ENCODE measurements around the gene LRRC38.
A peak's percentile ranks its signal among the peaks of the same experiment; 100 is the strongest.
"Not testable (repeated sequence)": the region's sequence is repeated elsewhere in the genome, so short reads cannot be mapped to it uniquely, and the experiment has no call there.

LRRC38 gene

GRCh38 chr1:13513895-13514546 is at the start of gene LRRC38:
Gene LRRC38, minus strand, starts transcription at chr1:13514003. Its CDS starts 410 bp downstream, at chr1:13513593.
- peak; percentile 68 for DNase-seq (ENCODE audit: low spot score)

DNA sequence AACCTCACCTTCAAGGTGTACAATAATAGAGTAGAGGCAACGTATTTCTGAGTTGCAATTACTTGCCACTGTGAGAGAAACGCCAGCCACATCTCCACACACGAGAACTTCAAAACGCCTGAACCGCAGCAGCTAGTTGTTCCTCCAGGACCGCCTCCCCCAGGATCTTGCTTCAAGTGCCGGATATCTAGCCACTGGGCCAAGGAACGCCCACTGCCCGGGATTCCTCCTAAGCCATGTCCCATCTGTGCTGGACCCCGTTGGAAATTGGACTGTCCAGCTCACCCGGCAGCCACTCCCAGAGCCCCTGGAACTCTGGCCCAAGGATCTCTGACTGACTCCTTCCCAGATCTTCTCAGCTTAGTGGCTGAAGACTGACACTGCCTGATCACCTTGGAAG is 49.2 kb upstream of the LRRC38 start:
- DNase-seq (ENCODE audit: low spot score), result not testable (repeated sequence)

DNA sequence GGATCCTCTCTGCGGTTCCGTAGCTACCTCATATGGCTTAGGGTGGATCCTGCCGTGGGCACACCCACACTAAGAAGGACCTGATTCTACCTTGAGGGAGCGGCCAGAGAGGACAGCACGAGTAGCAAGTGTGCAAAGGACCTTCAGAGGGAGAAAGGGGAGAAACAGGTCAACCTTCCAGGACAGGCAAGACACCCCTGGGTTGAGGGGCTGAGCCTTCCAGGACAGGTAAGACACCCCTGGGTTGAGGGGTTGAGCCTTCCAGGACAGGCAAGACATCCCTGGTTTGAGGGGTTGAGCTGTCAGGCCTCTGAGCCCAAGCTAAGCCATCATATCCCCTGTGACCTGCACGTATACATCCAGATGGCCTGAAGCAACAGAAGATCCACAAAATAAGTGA is 46.7 kb upstream of the LRRC38 start:
- DNase-seq (ENCODE audit: low spot score), result no peak

DNA sequence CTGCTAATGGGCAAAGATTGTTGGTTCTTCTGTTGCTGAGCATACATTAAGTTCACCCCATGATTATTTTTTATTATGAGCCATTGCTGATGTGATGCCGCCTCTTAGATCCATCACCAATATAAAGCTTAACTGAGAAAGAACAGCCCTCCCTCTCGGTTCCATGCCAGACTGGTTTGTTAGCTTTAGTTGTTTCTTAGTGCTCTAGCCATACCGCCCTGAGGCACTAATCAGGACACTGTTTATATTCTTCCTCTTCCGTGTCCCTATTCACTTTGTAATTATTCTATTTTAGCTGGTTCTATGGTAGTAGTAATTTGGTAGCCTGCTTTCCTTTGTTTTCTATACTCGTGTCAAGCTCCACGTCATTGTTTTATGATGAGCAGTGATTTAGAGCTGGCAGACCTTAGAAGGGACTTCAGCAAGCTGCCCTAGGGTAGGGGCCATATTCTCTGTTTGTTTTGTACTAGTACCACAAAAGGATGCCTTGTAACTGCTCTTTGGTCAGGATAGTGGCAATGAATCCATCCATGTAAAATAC is 42.5 kb upstream of the LRRC38 start:
- DNase-seq (ENCODE audit: low spot score), result no peak

GRCh38 chr1:13554798-13555197 is 41.0 kb upstream of the LRRC38 start:
- DNase-seq (ENCODE audit: low spot score), result no peak

DNA sequence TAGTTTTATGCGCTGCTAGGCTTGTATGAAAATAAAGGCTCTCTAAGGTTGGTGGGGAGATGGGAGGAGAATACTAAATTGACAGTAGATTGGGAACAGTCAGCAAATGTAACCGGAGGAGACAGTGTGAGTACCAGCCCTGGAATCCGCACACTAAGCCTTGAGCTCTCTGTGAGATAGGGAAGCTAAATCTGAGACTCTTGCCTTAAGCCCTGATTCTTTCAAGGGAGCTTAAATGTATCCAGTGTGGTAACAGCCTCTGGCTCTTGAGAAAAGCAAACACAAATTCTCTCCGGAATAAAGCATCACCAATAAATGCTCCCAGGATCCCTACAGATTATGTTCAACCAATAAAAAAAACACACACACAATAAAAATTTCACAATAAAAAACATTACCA is 36.9 kb upstream of the LRRC38 start:
- no peak for DNase-seq (ENCODE audit: low spot score)

DNA sequence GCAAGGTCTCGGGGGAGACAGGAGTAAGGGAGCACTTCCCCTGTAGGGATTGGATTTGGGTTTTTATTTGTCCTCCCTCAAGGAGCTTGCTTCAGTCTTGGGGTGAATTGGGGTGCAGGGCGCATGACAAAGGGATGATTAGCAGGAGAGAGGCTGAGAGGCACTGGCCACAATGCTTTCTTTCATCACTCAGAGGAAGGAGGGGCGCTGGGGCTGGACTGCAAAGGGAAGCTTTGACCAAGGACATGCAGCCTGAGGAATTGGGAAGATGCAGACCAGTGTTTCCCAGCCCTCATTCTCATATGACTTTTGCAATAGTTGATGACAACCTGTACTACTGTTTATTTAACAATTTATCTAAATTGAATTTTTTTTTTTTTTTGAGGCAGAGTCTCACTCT is 35.7 kb upstream of the LRRC38 start:
- no peak for DNase-seq (ENCODE audit: low spot score)

GRCh38 chr1:13549021-13549420 is 35.2 kb upstream of the LRRC38 start:
- DNase-seq (ENCODE audit: low spot score), result no peak

- no peak for DNase-seq (ENCODE audit: low spot score)
These were observed 34.5 kb upstream of the LRRC38 start for GRCh38 chr1:13548281-13548680.

DNA sequence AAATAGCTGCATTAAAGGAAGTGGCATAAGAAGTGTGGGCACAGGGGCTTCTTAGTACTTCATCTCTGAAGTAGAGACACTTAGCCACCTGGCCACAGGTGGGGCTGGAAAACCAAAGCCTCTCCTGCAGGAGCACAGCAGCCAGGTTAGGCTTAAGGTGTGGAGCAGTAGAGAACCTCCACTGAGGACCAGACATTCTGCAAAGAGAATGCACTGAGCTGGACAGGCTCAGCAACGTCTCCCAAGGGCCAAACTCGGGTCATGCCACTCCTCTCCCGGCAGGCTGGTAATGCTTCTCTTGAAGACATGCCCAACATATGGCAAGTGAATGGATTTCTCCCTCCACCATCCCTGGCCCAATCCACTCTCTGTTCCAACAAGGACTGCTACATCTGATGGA is 33.0 kb upstream of the LRRC38 start:
- DNase-seq (ENCODE audit: low spot score), result no peak

- no peak for DNase-seq (ENCODE audit: low spot score)
These were observed 30.4 kb upstream of the LRRC38 start for GRCh38 chr1:13544221-13544556.

DNA sequence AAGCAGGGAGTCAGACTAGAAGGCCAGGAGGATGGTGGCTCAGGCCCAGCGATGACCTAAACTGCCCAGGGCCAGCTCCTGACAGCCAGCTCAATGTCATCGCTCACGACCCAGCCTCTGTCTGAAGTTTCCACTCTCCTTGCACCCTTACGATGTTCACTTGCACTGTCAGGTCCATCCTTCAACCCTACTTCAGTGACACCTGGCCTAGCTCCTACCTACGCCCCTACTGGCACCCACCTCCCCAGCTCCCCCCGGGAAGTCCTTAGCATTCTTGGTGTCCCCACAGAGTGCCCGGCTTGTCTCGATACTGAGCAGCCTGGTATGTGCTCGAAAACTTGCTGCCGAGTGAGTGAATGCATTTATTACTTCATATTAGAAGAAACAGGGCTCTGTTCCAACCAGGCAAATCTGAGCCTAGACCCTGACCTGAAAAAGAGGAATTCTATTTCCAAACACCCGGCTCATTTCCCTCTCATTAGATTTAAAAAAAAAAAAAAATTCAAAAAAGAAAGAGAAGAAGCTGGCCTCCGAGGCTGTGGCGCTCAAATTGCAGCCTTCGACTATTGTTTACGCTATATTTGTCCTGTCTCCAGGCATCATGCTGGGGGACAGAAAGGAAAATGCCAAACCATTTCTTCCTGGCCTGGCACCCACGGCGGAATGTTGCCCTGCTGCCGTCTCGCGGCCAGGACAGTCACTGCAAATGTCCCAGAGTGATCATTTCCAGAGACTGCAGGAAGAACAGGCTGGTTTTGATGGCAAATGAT is 29.8 kb upstream of the LRRC38 start:
- DNase-seq (ENCODE audit: low spot score), result peak; percentile 46

GRCh38 chr1:13541435-13542215 is 27.8 kb upstream of the LRRC38 start:
- no peak for DNase-seq (ENCODE audit: low spot score)

DNA sequence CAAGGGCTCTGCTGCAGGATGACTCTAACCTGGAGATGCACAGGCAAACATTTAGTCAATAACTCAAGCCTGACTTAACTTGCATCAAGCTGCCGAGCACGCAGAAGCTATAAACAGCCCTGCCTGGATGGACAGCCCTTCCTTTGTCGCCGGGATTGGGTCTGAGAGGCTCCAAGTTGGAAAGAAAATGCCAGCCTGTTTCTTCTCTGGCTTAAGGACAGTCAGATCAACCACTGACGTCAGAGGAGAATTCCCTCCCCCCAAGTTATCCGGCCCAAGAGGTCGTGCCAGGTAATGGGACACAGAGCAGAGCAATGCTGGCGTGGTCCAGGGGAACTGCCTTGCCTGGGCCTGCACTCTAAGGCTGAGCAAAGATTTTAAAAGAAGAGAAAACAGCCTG is 27.1 kb upstream of the LRRC38 start:
- no peak for DNase-seq (ENCODE audit: low spot score)

- no peak for DNase-seq (ENCODE audit: low spot score)
These were observed 25.9 kb upstream of the LRRC38 start for GRCh38 chr1:13539683-13540082.

- DNase-seq (ENCODE audit: low spot score), result no peak
These were observed 25.0 kb upstream of the LRRC38 start for GRCh38 chr1:13538832-13539231.

- DNase-seq (ENCODE audit: low spot score), result no peak
These were observed 22.8 kb upstream of the LRRC38 start for GRCh38 chr1:13536571-13536970.

GRCh38 chr1:13535227-13535626 is 21.4 kb upstream of the LRRC38 start:
- DNase-seq (ENCODE audit: low spot score), result no peak

- DNase-seq (ENCODE audit: low spot score), result no peak
These were observed 14.5 kb upstream of the LRRC38 start for GRCh38 chr1:13528320-13528719.

DNA sequence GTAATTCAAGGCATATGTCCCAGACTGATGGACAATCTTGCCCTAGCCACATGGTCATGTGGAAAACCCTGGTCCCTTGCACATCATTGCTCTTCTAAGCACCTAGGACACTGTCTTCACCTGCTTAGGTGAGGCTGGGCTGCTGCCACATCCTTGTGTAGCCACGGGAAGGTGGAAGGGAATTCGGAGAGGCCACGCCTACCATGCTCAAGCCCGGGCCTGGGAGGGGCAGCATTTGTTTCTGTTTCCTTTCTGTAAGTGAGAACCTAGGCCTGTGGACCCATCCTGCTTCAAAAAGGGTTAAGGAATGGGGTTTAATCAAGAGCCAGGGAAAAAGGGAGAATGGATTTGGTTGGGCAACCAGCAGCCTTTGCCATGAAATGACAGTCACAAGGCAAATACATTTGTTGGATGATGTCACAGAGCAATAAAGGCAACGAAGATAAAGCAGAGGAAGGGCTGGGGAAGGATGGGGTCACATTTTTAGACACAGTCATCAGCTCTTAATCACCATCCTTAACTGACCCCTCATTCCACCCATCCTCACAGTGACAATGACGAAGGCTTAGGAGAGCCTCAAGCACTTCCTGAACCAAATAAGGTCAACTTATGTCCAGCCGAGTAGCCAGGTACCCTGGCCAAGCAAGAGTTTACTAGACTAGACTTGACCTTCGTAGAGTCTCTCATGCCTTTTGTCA is 10.1 kb upstream of the LRRC38 start:
- DNase-seq (ENCODE audit: low spot score), result no peak

GRCh38 chr1:13520985-13521384 is 7.2 kb upstream of the LRRC38 start:
- no peak for DNase-seq (ENCODE audit: low spot score)

GRCh38 chr1:13517193-13517812 is 3.5 kb upstream of the LRRC38 start:
- DNase-seq (ENCODE audit: low spot score), result no peak
